ENCODE results near the gene BRWD1.

DNA sequence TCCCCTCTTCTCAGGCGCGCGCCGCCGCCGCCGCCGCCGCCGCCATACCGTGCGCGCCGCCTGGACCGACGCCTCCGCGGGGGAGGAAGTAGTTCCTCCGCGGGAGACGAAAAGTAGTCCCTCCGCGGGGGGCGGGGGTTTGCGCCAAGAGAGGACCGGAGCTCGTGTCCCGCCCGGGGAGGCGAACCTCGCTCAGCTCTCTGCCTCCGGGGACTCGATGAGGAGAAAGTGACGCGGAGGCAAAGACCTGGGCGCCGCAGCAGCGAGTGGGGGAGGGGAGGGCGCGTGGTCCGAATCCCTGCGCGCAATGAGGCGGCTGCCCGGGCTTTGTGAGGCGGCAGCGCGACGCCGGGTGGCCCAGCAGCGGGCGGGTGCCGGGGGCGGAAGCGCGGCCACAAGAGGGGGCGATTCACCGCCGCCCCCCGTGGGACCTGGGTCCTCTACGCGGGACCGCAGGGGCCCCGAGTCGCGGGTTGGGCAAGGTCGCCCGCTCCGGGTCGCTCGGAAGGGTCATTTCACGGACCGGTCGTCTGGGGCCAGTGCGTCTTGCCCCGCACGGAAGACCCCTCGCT is at the start of gene BRWD1:
- TF ChIP-seq, protein P1, sequence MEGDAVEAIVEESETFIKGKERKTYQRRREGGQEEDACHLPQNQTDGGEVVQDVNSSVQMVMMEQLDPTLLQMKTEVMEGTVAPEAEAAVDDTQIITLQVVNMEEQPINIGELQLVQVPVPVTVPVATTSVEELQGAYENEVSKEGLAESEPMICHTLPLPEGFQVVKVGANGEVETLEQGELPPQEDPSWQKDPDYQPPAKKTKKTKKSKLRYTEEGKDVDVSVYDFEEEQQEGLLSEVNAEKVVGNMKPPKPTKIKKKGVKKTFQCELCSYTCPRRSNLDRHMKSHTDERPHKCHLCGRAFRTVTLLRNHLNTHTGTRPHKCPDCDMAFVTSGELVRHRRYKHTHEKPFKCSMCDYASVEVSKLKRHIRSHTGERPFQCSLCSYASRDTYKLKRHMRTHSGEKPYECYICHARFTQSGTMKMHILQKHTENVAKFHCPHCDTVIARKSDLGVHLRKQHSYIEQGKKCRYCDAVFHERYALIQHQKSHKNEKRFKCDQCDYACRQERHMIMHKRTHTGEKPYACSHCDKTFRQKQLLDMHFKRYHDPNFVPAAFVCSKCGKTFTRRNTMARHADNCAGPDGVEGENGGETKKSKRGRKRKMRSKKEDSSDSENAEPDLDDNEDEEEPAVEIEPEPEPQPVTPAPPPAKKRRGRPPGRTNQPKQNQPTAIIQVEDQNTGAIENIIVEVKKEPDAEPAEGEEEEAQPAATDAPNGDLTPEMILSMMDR (conservative IDR thresholded peaks at IDR 0.05; ENCODE audit: low read length): peak; percentile 52
- TF ChIP-seq EZH2phosphoT487 (IDR thresholded peaks at IDR 0.05; ENCODE audit: borderline replicate concordance, low read depth, low read length): no peak
